Measurements from ENCODE around the gene LIPT2. TPM values are rescaled to one million over a fixed set of nuclear protein-coding genes. Genes with fewer than 3 reads are reported as not detected.

Gene LIPT2
- polyA plus RNA-seq, 1 of the 3 experiments (the other 2 are of a cell fraction): 4.6 TPM

DNA sequence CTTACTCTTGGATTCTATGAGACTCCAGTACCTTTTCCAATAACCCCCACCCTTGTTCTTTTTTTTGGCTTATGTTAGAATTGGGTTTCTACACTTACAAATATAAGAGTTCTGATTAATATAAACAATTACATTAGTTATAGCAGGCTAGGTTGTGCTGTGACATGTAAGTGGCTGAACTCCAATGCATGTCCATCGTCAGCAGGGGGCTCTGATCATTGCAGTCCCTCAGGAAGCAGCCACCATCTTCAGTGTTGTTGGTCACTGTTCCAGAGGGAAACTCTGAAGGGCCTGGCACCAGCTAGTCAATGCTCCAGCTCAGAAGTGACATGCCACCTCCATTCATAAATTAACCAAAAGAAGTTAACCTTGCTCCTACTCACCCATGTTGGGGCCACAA is 5.6 kb downstream of the LIPT2 start:
- no peak overlapping the region for H3K4me2 ChIP-seq
- H3K9me3 ChIP-seq: no peaks in the 10 kb centered on the region
- no peak overlapping the region for H3K4me3 ChIP-seq (ENCODE audit: low read depth in 2 of 2, low read length in 1 of 2)
- no peak for DNase-seq
- H4K20me1 ChIP-seq (ENCODE audit: insufficient read depth): no peaks in the 10 kb centered on the region
- H3K9ac ChIP-seq: no peak overlapping the region
- H3K4me1 ChIP-seq (ENCODE audit: control insufficient read depth in 1 of 2, insufficient read depth in 2 of 2, low read depth in 1 of 2, low read length in 1 of 2): peaks cover 0 to 3% of the 10 kb centered on the region in 2 experiments; a peak in 1 of 4 replicates
- WGBS (ENCODE audit: low lambda C conversion rate): 80% methylated on average over 1 of the region's 1 CpG
- H3F3A ChIP-seq (replicated peaks; ENCODE audit: insufficient read depth): no peaks in the 10 kb centered on the region
- H3K27ac ChIP-seq (ENCODE audit: low read depth in 2 of 2, low read length in 1 of 2): no peak overlapping the region
- no peaks in the 10 kb centered on the region for H3K36me3 ChIP-seq (replicated peaks in 1 of 2; ENCODE audit: control insufficient read depth in 1 of 2, insufficient read depth in 2 of 2, low read length in 1 of 2)
- TF ChIP-seq GATA2 (CRISPR knock-in tag; IDR thresholded peaks at IDR 0.05): no peak
- TF ChIP-seq, protein P1, sequence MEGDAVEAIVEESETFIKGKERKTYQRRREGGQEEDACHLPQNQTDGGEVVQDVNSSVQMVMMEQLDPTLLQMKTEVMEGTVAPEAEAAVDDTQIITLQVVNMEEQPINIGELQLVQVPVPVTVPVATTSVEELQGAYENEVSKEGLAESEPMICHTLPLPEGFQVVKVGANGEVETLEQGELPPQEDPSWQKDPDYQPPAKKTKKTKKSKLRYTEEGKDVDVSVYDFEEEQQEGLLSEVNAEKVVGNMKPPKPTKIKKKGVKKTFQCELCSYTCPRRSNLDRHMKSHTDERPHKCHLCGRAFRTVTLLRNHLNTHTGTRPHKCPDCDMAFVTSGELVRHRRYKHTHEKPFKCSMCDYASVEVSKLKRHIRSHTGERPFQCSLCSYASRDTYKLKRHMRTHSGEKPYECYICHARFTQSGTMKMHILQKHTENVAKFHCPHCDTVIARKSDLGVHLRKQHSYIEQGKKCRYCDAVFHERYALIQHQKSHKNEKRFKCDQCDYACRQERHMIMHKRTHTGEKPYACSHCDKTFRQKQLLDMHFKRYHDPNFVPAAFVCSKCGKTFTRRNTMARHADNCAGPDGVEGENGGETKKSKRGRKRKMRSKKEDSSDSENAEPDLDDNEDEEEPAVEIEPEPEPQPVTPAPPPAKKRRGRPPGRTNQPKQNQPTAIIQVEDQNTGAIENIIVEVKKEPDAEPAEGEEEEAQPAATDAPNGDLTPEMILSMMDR (IDR thresholded peaks at IDR 0.05): peak; percentile 36
- no peak for TF ChIP-seq NRF1 (IDR thresholded peaks at IDR 0.05; ENCODE audit: low read depth, low read length)
- TF ChIP-seq RAD21 (IDR thresholded peaks at IDR 0.05; ENCODE audit: low read length): peak; percentile 27; the same call in 1 of the 2 replicates
- no peaks in the 10 kb centered on the region for H3K27me3 ChIP-seq (ENCODE audit: insufficient read depth)
- no peaks in the 10 kb centered on the region for H3K79me2 ChIP-seq (ENCODE audit: insufficient read depth)
- CTCF ChIA-PET: interaction anchor here (0.6 to 1.2 kb wide), 3 partner anchors 36 to 83 kb away, joined by 3 read pairs; no protein-coding TSS in a partner anchor
- POLR2A ChIA-PET: no interaction called here
- H3K9me2 ChIP-seq: no peaks in the 10 kb centered on the region
- H2AFZ ChIP-seq (ENCODE audit: low read depth): no peak overlapping the region; the same call in 1 of the 2 replicates

DNA sequence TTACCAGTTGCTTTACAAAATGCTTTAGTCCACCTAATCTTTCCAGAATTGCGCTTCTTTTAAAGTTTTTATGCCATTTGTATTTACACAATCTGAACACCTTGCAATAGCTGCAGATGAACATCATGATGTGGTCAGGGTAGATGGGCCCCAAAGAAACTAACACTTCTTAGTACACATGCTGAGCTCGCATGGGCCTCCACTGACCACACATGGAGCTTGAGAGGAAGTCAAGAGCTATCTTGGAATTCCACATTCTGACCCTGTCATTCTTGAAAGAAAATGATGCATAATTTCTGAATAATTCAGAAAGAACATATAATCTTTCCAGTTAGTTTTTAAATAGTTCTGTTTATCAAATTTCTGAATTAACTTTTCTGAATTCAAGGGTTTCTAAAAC is 7.7 kb downstream of the LIPT2 start:
- POLR2A ChIA-PET: no interaction called here
- CTCF ChIA-PET: interaction anchor here (0.6 to 1.4 kb wide), 2 partner anchors 85 to 134 kb away, joined by 3 to 7 read pairs; no protein-coding TSS in a partner anchor

More for the DNA sequence above, 7.7 kb downstream of the LIPT2 start:
- WGBS (ENCODE audit: low lambda C conversion rate): 81% methylated on average over 2 of the region's 2 CpGs
- no peak overlapping the region for H3K9ac ChIP-seq
- H3K4me1 ChIP-seq (ENCODE audit: control insufficient read depth in 1 of 2, insufficient read depth in 2 of 2, low read depth in 1 of 2, low read length in 1 of 2): no peaks in the 10 kb centered on the region
- H3K4me2 ChIP-seq: no peak overlapping the region
- H3K36me3 ChIP-seq (replicated peaks in 1 of 2; ENCODE audit: control insufficient read depth in 1 of 2, insufficient read depth in 2 of 2, low read length in 1 of 2): no peaks in the 10 kb centered on the region
- no peaks in the 10 kb centered on the region for H3K27me3 ChIP-seq (ENCODE audit: insufficient read depth)
- no peak for DNase-seq
- H3K4me3 ChIP-seq (ENCODE audit: low read depth in 2 of 2, low read length in 1 of 2): no peak overlapping the region
- H4K20me1 ChIP-seq (ENCODE audit: insufficient read depth): no peaks in the 10 kb centered on the region
- no peaks in the 10 kb centered on the region for H3F3A ChIP-seq (replicated peaks; ENCODE audit: insufficient read depth)
- no peak for TF ChIP-seq RCOR1 (IDR thresholded peaks at IDR 0.05; ENCODE audit: low read length)
- TF ChIP-seq NRF1 (IDR thresholded peaks at IDR 0.05; ENCODE audit: low read depth, low read length): no peak
- TF ChIP-seq CHD2 (IDR thresholded peaks at IDR 0.05; ENCODE audit: low read length, partially characterized antibody): no peak
- TF ChIP-seq MXI1 (IDR thresholded peaks at IDR 0.05; ENCODE audit: low read depth, low read length): no peak
- TF ChIP-seq, protein P2, sequence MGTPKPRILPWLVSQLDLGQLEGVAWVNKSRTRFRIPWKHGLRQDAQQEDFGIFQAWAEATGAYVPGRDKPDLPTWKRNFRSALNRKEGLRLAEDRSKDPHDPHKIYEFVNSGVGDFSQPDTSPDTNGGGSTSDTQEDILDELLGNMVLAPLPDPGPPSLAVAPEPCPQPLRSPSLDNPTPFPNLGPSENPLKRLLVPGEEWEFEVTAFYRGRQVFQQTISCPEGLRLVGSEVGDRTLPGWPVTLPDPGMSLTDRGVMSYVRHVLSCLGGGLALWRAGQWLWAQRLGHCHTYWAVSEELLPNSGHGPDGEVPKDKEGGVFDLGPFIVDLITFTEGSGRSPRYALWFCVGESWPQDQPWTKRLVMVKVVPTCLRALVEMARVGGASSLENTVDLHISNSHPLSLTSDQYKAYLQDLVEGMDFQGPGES (IDR thresholded peaks at IDR 0.05; ENCODE audit: low read depth, low read length): no peak
- no peak for TF ChIP-seq RAD21 (IDR thresholded peaks at IDR 0.05; ENCODE audit: low read length)
- TF ChIP-seq GATA2 (CRISPR knock-in tag; IDR thresholded peaks at IDR 0.05): no peak
- no peak for TF ChIP-seq POLR2AphosphoS5 (IDR thresholded peaks at IDR 0.05; ENCODE audit: low read depth, low read length)
- no peak for TF ChIP-seq TCF12 (IDR thresholded peaks at IDR 0.05)
- no peak for TF ChIP-seq TEAD4 (IDR thresholded peaks at IDR 0.05; ENCODE audit: borderline replicate concordance, insufficient read depth)
- TF ChIP-seq FOXM1 (IDR thresholded peaks at IDR 0.05; ENCODE audit: low read depth): no peak
- no peak for TF ChIP-seq RXRA (IDR thresholded peaks at IDR 0.05; ENCODE audit: borderline replicate concordance, low read depth)
- TF ChIP-seq, protein P3, sequence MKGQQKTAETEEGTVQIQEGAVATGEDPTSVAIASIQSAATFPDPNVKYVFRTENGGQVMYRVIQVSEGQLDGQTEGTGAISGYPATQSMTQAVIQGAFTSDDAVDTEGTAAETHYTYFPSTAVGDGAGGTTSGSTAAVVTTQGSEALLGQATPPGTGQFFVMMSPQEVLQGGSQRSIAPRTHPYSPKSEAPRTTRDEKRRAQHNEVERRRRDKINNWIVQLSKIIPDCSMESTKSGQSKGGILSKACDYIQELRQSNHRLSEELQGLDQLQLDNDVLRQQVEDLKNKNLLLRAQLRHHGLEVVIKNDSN (IDR thresholded peaks at IDR 0.05; ENCODE audit: borderline replicate concordance, low read depth): no peak
- no peak for TF ChIP-seq YY1 (IDR thresholded peaks at IDR 0.05; ENCODE audit: low read depth)
- TF ChIP-seq, protein P4, sequence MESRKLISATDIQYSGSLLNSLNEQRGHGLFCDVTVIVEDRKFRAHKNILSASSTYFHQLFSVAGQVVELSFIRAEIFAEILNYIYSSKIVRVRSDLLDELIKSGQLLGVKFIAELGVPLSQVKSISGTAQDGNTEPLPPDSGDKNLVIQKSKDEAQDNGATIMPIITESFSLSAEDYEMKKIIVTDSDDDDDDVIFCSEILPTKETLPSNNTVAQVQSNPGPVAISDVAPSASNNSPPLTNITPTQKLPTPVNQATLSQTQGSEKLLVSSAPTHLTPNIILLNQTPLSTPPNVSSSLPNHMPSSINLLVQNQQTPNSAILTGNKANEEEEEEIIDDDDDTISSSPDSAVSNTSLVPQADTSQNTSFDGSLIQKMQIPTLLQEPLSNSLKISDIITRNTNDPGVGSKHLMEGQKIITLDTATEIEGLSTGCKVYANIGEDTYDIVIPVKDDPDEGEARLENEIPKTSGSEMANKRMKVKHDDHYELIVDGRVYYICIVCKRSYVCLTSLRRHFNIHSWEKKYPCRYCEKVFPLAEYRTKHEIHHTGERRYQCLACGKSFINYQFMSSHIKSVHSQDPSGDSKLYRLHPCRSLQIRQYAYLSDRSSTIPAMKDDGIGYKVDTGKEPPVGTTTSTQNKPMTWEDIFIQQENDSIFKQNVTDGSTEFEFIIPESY (IDR thresholded peaks at IDR 0.05; ENCODE audit: borderline replicate concordance, low read depth): no peak
- TF ChIP-seq GABPA (IDR thresholded peaks at IDR 0.05; ENCODE audit: low read depth): no peak
- TF ChIP-seq FOXJ3 (CRISPR knock-in tag; IDR thresholded peaks at IDR 0.05): no peak
- no peak for TF ChIP-seq RFX5 (IDR thresholded peaks at IDR 0.05; ENCODE audit: low read length)
- TF ChIP-seq, protein P5, sequence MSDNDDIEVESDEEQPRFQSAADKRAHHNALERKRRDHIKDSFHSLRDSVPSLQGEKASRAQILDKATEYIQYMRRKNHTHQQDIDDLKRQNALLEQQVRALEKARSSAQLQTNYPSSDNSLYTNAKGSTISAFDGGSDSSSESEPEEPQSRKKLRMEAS (IDR thresholded peaks at IDR 0.05; ENCODE audit: low read depth): no peak
- no peak for TF ChIP-seq SMC3 (IDR thresholded peaks at IDR 0.05; ENCODE audit: low read depth, low read length)
- H3K79me2 ChIP-seq (ENCODE audit: insufficient read depth): no peaks in the 10 kb centered on the region
- no peaks in the 10 kb centered on the region for H3K9me3 ChIP-seq
- no peak overlapping the region for H3K27ac ChIP-seq (ENCODE audit: low read depth in 2 of 2, low read length in 1 of 2)
- H2AFZ ChIP-seq (ENCODE audit: low read depth): no peak overlapping the region
- H3K9me2 ChIP-seq: no peaks in the 10 kb centered on the region
